Mucosa of rectum (tissue), 2 donors: Measurements from ENCODE around the gene MFSD6.
A peak's percentile ranks its signal among the peaks of the same experiment; 100 is the strongest.

Experiments
- H3K27ac ChIP-seq, 2 donors: one replicate each; pipeline ENCODE4 v1.7.0; 2013; ENCODE audit warnings: inconsistent platforms in 2 of 2, low read depth in 2 of 2, low read length in 2 of 2
- H3K27me3 ChIP-seq, 2 donors: one replicate each; pipeline ENCODE4 v1.7.0; 2013; ENCODE audit warnings: low read length in 2 of 2; ENCODE audit not compliant: control insufficient read depth in 2 of 2, insufficient read depth in 2 of 2
- H3K36me3 ChIP-seq, 2 donors: one replicate each; pipeline ENCODE4 v1.7.0; 2013; ENCODE audit warnings: low read length in 2 of 2; ENCODE audit not compliant: control insufficient read depth in 2 of 2, insufficient read depth in 2 of 2
- H3K4me1 ChIP-seq, 2 donors: one replicate each; pipeline ENCODE4 v1.7.0; 2013; ENCODE audit warnings: low read length in 2 of 2, mild to moderate bottlenecking in 1 of 2; ENCODE audit not compliant: control insufficient read depth in 2 of 2, insufficient read depth in 2 of 2
- H3K4me3 ChIP-seq, 2 donors: one replicate each; pipeline ENCODE4 v1.7.0; 2013; ENCODE audit warnings: low read length in 2 of 2
- H3K9ac ChIP-seq, 2 donors: one replicate each; pipeline ENCODE4 v1.7.0; 2013; ENCODE audit warnings: low read length in 2 of 2, low read depth in 1 of 2, mild to moderate bottlenecking in 1 of 2
- H3K9me3 ChIP-seq, 2 donors: one replicate each; pipeline ENCODE4 v1.7.0; 2013; ENCODE audit warnings: low read length in 2 of 2; ENCODE audit not compliant: control insufficient read depth in 2 of 2
- donor health status: healthy.
- donor health status: Normal muscosa, but diverticular disease.

The MFSD6 gene

GRCh38 chr2:190446750-190447516, 38.8 kb downstream of the MFSD6 start:
- Histone ChIP-seq H3K9me3 (no peaks in the 10 kb centered on the region), H3K27me3 (no peaks in the 10 kb centered on the region), H3K4me1 (peaks cover 3 to 5% of the 10 kb centered on the region in 2 donors), H3K36me3 (peaks cover 0 to 3% of the 10 kb centered on the region in 2 donors), H3K9ac (no peak overlapping the region), H3K4me3 (no peak overlapping the region), H3K27ac (peak overlapping the region in 1 of 2 donors; percentile 27)

DNA sequence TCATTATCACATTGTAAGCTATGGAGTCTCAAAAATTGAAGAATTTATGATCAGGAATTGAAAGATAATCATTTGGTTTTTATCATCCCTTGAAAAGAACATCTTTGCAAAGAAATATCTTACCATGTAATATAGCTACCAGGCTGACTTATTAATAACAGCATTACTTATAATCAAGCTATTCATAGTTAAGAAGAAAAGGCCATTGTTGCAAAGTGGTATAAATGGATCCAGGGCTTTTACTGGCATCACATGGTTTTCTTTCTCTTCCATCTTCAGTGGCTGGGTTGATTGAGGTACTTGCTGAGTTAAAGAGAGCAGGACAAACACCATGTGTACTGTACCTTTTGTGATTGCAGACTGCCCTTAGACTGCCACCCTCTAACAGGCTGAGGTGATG, 39.6 kb downstream of the MFSD6 start:
- Histone ChIP-seq H3K4me1 (peaks cover 3 to 5% of the 10 kb centered on the region in 2 donors), H3K36me3 (peaks cover 0 to 3% of the 10 kb centered on the region in 2 donors), H3K9me3 (no peaks in the 10 kb centered on the region), H3K27ac (no peak overlapping the region), H3K4me3 (no peak overlapping the region), H3K27me3 (no peaks in the 10 kb centered on the region), H3K9ac (no peak overlapping the region)

GRCh38 chr2:190449925-190450324, 41.8 kb downstream of the MFSD6 start:
- Histone ChIP-seq H3K9me3 (no peaks in the 10 kb centered on the region), H3K4me1 (no peaks in the 10 kb centered on the region)

DNA sequence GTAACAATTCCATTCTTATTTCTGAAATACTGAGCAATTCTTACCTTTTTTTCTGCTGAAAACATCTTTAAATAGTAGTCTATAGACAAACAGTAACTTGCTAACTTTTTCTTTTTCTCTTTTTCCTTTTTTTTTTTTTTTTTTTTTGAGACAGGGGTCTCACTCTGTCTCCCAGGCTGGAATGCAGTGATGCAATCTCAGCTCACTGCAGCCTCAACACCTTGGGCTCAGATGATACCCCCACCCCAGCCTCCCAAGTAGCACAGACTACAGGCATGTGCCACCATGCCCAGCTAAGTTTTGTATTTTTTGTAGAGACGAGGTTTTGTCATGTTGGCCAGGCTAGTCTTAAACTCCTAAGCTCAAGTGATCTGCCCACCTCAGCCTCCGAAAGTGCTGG, 42.2 kb downstream of the MFSD6 start:
- Histone ChIP-seq H3K4me3 (no peak overlapping the region), H3K36me3 (peaks cover 2 to 3% of the 10 kb centered on the region in 2 donors), H3K9me3 (no peaks in the 10 kb centered on the region), H3K27me3 (no peaks in the 10 kb centered on the region), H3K27ac (no peak overlapping the region), H3K4me1 (no peaks in the 10 kb centered on the region), H3K9ac (no peak overlapping the region)

More at GRCh38 chr2:190449925-190450324, 41.8 kb downstream of the MFSD6 start:
- H3K9ac ChIP-seq: no peak overlapping the region
- H3K27me3 ChIP-seq: no peaks in the 10 kb centered on the region
- peaks cover 2 to 3% of the 10 kb centered on the region in 2 donors for H3K36me3 ChIP-seq
- no peak overlapping the region for H3K4me3 ChIP-seq
- no peak overlapping the region for H3K27ac ChIP-seq

GRCh38 chr2:190451561-190452176, 43.5 kb downstream of the MFSD6 start:
- Histone ChIP-seq H3K27ac (no peak overlapping the region), H3K9ac (no peak overlapping the region), H3K36me3 (peaks cover 3 to 4% of the 10 kb centered on the region in 2 donors), H3K4me1 (peaks cover 0 to 4% of the 10 kb centered on the region in 2 donors), H3K9me3 (no peaks in the 10 kb centered on the region), H3K4me3 (no peak overlapping the region), H3K27me3 (no peaks in the 10 kb centered on the region)

DNA sequence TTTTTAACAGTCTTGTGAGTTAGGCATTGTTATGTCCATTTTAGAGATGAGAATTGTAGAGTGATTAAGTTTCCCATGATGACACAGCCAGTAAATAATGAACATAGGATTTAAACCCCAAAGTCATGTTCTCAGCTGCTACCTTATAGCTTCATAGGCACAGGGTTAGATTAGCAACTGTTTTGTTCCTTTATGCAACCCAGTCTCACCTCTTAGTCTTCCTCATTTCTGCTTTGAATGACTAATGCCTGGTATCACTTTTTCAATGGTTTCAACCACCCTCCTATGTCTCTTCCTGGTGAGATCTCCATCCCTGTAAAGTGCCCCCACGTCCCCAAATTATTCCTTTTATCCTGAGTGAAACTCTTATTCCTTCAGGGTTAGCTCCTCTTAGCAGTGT, 44.3 kb downstream of the MFSD6 start:
- Histone ChIP-seq H3K4me3 (no peak overlapping the region), H3K9me3 (no peaks in the 10 kb centered on the region), H3K27me3 (no peaks in the 10 kb centered on the region), H3K27ac (no peak overlapping the region), H3K36me3 (peaks cover 3 to 9% of the 10 kb centered on the region in 2 donors), H3K4me1 (peaks cover 4 to 5% of the 10 kb centered on the region in 2 donors), H3K9ac (no peak overlapping the region)

DNA sequence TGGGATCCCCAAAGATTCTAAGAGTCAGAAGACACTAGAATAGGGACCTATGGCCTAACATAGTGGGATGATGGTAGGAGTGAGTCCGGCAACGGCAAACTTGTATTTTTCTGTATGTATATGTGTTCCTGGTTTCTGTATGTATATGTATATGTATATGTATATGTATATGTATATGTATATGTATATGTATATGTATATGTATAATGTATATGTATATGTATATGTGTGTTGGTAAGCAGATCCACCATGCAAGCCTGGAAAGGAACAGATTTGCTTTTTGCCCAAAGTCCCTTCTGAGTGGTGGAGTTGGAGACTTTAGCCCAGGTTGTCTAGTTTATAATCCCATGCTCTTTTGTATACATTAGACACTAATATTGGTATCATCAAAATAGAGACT, 46.6 kb downstream of the MFSD6 start:
- H3K27me3 ChIP-seq: no peaks in the 10 kb centered on the region
- H3K9ac ChIP-seq: no peak overlapping the region
- peaks cover 4 to 5% of the 10 kb centered on the region in 2 donors for H3K4me1 ChIP-seq
- H3K36me3 ChIP-seq: peaks cover 4 to 14% of the 10 kb centered on the region in 2 donors
- H3K9me3 ChIP-seq: no peaks in the 10 kb centered on the region
- H3K4me3 ChIP-seq: no peak overlapping the region
- no peak overlapping the region for H3K27ac ChIP-seq

DNA sequence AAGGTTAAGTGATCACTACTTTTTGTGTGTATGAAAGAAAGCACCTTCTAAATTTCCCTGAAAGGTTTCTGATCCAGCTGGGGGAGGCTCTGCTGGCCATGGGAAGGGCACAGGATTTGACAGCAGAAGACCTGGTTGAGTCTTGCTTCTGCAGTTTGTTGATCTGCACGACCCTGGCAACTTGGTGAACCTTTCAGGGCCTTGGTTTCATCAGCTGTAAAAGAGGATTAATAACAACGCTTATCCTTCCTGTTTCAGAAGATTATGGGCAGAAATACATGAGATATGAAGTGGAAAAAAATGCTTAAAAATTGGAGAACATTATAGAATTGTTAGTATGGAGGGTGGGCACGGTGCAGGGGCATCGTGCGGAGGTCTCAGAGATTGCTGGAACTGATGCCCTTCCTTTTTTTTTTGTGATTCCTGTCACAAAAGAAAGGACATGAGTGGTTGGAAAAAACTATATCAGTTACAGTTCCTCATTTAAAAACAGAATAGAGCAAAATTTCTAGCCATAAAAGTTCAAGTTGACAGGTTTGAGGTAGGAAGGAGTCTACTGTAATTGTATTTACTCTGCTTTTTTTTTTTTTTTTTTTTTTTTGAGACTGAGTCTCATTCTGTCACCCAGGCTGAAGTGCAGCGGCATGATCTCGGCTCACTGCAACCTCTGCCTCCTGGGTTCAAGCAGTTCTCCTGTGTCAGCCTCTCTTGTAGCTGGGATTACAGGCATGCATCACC, 47.4 kb downstream of the MFSD6 start:
- Histone ChIP-seq H3K36me3 (peaks cover 5 to 14% of the 10 kb centered on the region in 2 donors), H3K27me3 (no peaks in the 10 kb centered on the region), H3K4me3 (no peak overlapping the region), H3K9ac (no peak overlapping the region), H3K9me3 (no peaks in the 10 kb centered on the region), H3K4me1 (peaks cover 4 to 5% of the 10 kb centered on the region in 2 donors), H3K27ac (no peak overlapping the region)

GRCh38 chr2:190456833-190457232, 48.7 kb downstream of the MFSD6 start:
- Histone ChIP-seq H3K27me3 (no peaks in the 10 kb centered on the region), H3K9me3 (no peaks in the 10 kb centered on the region), H3K27ac (no peak overlapping the region), H3K36me3 (peaks cover 2 to 14% of the 10 kb centered on the region in 2 donors), H3K4me1 (peaks cover 4 to 5% of the 10 kb centered on the region in 2 donors), H3K4me3 (no peak overlapping the region), H3K9ac (no peak overlapping the region)

DNA sequence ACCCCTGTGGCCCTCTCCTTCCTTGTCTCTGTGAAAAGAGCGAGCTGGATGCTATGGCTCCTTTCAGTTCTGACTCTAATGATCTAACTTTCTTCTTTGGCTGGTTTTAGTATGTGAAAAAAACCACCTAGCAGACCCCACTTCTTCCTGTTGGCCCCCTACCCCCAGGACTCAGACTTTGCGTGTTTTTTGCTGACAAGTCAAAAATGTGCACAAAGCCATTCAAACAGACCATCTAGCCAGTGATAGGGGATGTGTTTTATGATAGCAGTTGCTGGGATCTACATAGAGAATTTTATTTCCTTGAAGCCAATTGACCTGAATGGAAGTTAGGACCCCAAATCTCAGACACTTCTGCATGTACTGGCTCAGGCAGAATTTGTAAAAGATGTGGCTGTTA, 49.1 kb downstream of the MFSD6 start:
- H3K4me1 ChIP-seq: peaks cover 4 to 5% of the 10 kb centered on the region in 2 donors
- no peaks in the 10 kb centered on the region for H3K27me3 ChIP-seq
- no peak overlapping the region for H3K27ac ChIP-seq
- H3K4me3 ChIP-seq: no peak overlapping the region
- no peaks in the 10 kb centered on the region for H3K9me3 ChIP-seq
- H3K36me3 ChIP-seq: peaks cover 2 to 14% of the 10 kb centered on the region in 2 donors
- H3K9ac ChIP-seq: no peak overlapping the region
